ENCODE results near the gene NUDCD3.

Gene NUDCD3

GRCh38 chr7:44448922-44449583 lies 41.4 kb downstream of the NUDCD3 start:
- no peaks in the 10 kb centered on the region for H3K27me3 ChIP-seq
- peaks cover 0 to 3% (median 0%) of the 10 kb centered on the region in 11 experiments; a peak in 1 of 22 replicates for H3K9me3 ChIP-seq (replicated peaks in 1 of 11)
- peaks cover 27 to 34% (median 31%) of the 10 kb centered on the region in 10 experiments for H3K4me1 ChIP-seq
- peak overlapping the region in 5 of 11 experiments; percentile 8 to 44 (median 36); a peak in 8 of 22 replicates for H3K9ac ChIP-seq
- H3K4me2 ChIP-seq: peak overlapping the region; percentile 59 to 92 (median 69)
- H4K20me1 ChIP-seq: peaks cover 47 to 100% (median 88%) of the 10 kb centered on the region in 11 experiments; a peak in 21 of 22 replicates
- no peak for TF ChIP-seq Cebpa-rat (IDR thresholded peaks at IDR 0.05)
- H3K27ac ChIP-seq: peak overlapping the region in 10 of 11 experiments; percentile 51 to 75 (median 60); a peak in 21 of 22 replicates
- no peak overlapping the region for H3K4me3 ChIP-seq
- H3K36me3 ChIP-seq: peaks cover 62 to 90% (median 71%) of the 10 kb centered on the region in 11 experiments

- peaks cover 27 to 34% (median 31%) of the 10 kb centered on the region in 10 experiments for H3K4me1 ChIP-seq
- no peak overlapping the region for H3K4me3 ChIP-seq
- H3K27ac ChIP-seq: peak overlapping the region in 3 of 11 experiments; percentile 53 to 65 (median 64); a peak in 3 of 22 replicates
- no peak for TF ChIP-seq Cebpa-rat (IDR thresholded peaks at IDR 0.05)
- peaks cover 0 to 4% (median 0%) of the 10 kb centered on the region in 11 experiments; a peak in 1 of 22 replicates for H3K9me3 ChIP-seq (replicated peaks in 1 of 11)
- peaks cover 64 to 90% (median 72%) of the 10 kb centered on the region in 11 experiments for H3K36me3 ChIP-seq
- H4K20me1 ChIP-seq: peaks cover 47 to 100% (median 88%) of the 10 kb centered on the region in 11 experiments; a peak in 21 of 22 replicates
- H3K4me2 ChIP-seq: peak overlapping the region; percentile 59 to 92 (median 69)
- H3K27me3 ChIP-seq: no peaks in the 10 kb centered on the region
- H3K9ac ChIP-seq: no peak overlapping the region
These were observed 42.5 kb downstream of the NUDCD3 start for GRCh38 chr7:44447874-44448425.

- Histone ChIP-seq H3K4me2 (no peak overlapping the region), H3K4me3 (no peak overlapping the region), H4K20me1 (peaks cover 40 to 100% (median 88%) of the 10 kb centered on the region in 11 experiments; a peak in 21 of 22 replicates), H3K9me3 (replicated peaks in 1 of 11) (peaks cover 0 to 4% (median 0%) of the 10 kb centered on the region in 11 experiments; a peak in 1 of 22 replicates), H3K27ac (no peak overlapping the region), H3K27me3 (no peaks in the 10 kb centered on the region), H3K36me3 (peaks cover 53 to 80% (median 64%) of the 10 kb centered on the region in 11 experiments), H3K4me1 (peaks cover 27 to 34% (median 31%) of the 10 kb centered on the region in 10 experiments), H3K9ac (no peak overlapping the region)
- no peak for TF ChIP-seq Cebpa-rat (IDR thresholded peaks at IDR 0.05)
These were observed 44.3 kb downstream of the NUDCD3 start for GRCh38 chr7:44445986-44446671.

- Histone ChIP-seq H4K20me1 (peaks cover 27 to 96% (median 70%) of the 10 kb centered on the region in 11 experiments; a peak in 20 of 22 replicates), H3K4me3 (no peak overlapping the region), H3K27ac (no peak overlapping the region), H3K9ac (no peak overlapping the region), H3K36me3 (peaks cover 24 to 67% (median 53%) of the 10 kb centered on the region in 11 experiments), H3K27me3 (no peaks in the 10 kb centered on the region), H3K4me2 (no peak overlapping the region), H3K9me3 (replicated peaks in 1 of 11) (peaks cover 0 to 4% (median 0%) of the 10 kb centered on the region in 11 experiments; a peak in 1 of 22 replicates), H3K4me1 (no peaks in the 10 kb centered on the region)
- no peak for TF ChIP-seq Cebpa-rat (IDR thresholded peaks at IDR 0.05)
These were observed 49.4 kb downstream of the NUDCD3 start for GRCh38 chr7:44441079-44441478.

- Histone ChIP-seq H3K27me3 (no peaks in the 10 kb centered on the region), H3K4me1 (no peaks in the 10 kb centered on the region), H3K4me2 (no peak overlapping the region), H4K20me1 (peaks cover 25 to 96% (median 67%) of the 10 kb centered on the region in 11 experiments; a peak in 21 of 22 replicates), H3K9me3 (replicated peaks in 1 of 11) (peaks cover 0 to 4% (median 0%) of the 10 kb centered on the region in 11 experiments; a peak in 1 of 22 replicates), H3K36me3 (peaks cover 20 to 65% (median 48%) of the 10 kb centered on the region in 11 experiments), H3K27ac (no peak overlapping the region), H3K4me3 (no peak overlapping the region), H3K9ac (no peak overlapping the region)
- TF ChIP-seq Cebpa-rat (IDR thresholded peaks at IDR 0.05): no peak
These were observed 49.8 kb downstream of the NUDCD3 start for GRCh38 chr7:44440577-44441078.

GRCh38 chr7:44439926-44440325 lies 50.5 kb downstream of the NUDCD3 start:
- TF ChIP-seq Cebpa-rat (IDR thresholded peaks at IDR 0.05): no peak
- peaks cover 14 to 63% (median 44%) of the 10 kb centered on the region in 11 experiments for H3K36me3 ChIP-seq

DNA sequence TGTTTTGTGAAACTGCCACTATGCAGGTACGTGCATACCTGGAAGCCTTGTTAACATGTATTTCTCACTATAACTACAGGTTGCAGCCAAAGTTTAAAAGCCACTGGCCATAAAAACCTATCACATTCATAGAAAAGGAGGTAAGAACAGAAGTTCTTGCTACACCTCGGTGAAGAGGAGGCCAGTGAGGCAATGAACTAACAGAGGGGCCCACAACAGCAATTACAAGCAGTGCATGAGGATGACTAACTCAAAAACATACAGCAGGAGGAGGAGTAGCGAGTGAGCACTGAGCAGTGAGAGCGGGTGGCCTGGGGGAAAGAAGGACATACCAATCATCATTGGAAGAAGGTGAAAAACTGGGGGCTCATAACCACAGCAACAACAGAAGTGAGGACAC lies 51.6 kb downstream of the NUDCD3 start:
- no peak for TF ChIP-seq Cebpa-rat (IDR thresholded peaks at IDR 0.05)
- Histone ChIP-seq H3K4me2 (no peak overlapping the region), H3K9ac (no peak overlapping the region), H3K4me3 (no peak overlapping the region), H3K27me3 (no peaks in the 10 kb centered on the region), H3K4me1 (peaks cover 0 to 6% (median 2%) of the 10 kb centered on the region in 10 experiments; a peak in 8 of 20 replicates), H4K20me1 (peaks cover 37 to 96% (median 67%) of the 10 kb centered on the region in 11 experiments; a peak in 20 of 22 replicates), H3K27ac (no peak overlapping the region), H3K9me3 (replicated peaks in 1 of 11) (no peaks in the 10 kb centered on the region), H3K36me3 (peaks cover 4 to 61% (median 42%) of the 10 kb centered on the region in 11 experiments; a peak in 21 of 22 replicates)

More at GRCh38 chr7:44439926-44440325, 50.5 kb downstream of the NUDCD3 start:
- H4K20me1 ChIP-seq: peaks cover 28 to 96% (median 67%) of the 10 kb centered on the region in 11 experiments; a peak in 21 of 22 replicates
- peaks cover 0 to 4% (median 0%) of the 10 kb centered on the region in 11 experiments; a peak in 1 of 22 replicates for H3K9me3 ChIP-seq (replicated peaks in 1 of 11)
- no peak overlapping the region for H3K9ac ChIP-seq
- no peak overlapping the region for H3K27ac ChIP-seq
- no peaks in the 10 kb centered on the region for H3K4me1 ChIP-seq
- H3K27me3 ChIP-seq: no peaks in the 10 kb centered on the region
- H3K4me2 ChIP-seq: no peak overlapping the region
- no peak overlapping the region for H3K4me3 ChIP-seq

- Histone ChIP-seq H3K4me1 (peaks cover 23 to 45% (median 33%) of the 10 kb centered on the region in 10 experiments), H3K9me3 (replicated peaks in 1 of 11) (no peaks in the 10 kb centered on the region), H3K27me3 (no peaks in the 10 kb centered on the region), H3K36me3 (peaks cover 3 to 52% (median 33%) of the 10 kb centered on the region in 11 experiments; a peak in 21 of 22 replicates), H4K20me1 (peaks cover 63 to 96% (median 72%) of the 10 kb centered on the region in 11 experiments), H3K9ac (no peak overlapping the region), H3K4me2 (0 out of 22 replicates have a peak overlapping the region, but pooled peaks of 1 of the 11 experiments have one; percentile 81), H3K27ac (peak overlapping the region in 2 of 11 experiments; percentile 14 to 32; a peak in 1 of 22 replicates), H3K4me3 (no peak overlapping the region)
- no peak for TF ChIP-seq Cebpa-rat (IDR thresholded peaks at IDR 0.05)
These were observed 56.3 kb downstream of the NUDCD3 start for GRCh38 chr7:44434201-44434600.
